ENCODE measurements around the gene TSPAN16.
A peak's percentile ranks its signal among the peaks of the same experiment; 100 is the strongest.
"Not testable (repeated sequence)": the region's sequence is repeated elsewhere in the genome, so short reads cannot be mapped to it uniquely, and the experiment has no call there.

Gene TSPAN16

DNA sequence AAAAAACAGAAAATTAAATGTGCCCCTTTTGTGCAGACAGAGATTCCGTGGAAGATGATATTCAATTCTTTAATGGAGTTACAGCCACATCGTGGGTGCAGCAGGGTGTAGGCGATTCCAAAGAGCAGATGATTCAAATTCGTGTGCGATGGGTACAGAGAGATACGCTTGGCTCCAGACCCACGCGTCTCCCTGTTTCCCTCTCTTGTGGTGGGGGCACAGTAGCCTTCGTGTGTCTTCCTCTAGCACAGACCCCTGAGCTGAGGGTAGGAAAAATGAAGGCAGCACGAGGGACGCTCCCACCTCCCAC, 4.8 kb downstream of the TSPAN16 start:
- H3K4me3 ChIP-seq (ENCODE audit: low read depth, low read length): no peak overlapping the region
- DNase-seq (ENCODE audit: low read depth): no peak
- TF ChIP-seq, protein P1, sequence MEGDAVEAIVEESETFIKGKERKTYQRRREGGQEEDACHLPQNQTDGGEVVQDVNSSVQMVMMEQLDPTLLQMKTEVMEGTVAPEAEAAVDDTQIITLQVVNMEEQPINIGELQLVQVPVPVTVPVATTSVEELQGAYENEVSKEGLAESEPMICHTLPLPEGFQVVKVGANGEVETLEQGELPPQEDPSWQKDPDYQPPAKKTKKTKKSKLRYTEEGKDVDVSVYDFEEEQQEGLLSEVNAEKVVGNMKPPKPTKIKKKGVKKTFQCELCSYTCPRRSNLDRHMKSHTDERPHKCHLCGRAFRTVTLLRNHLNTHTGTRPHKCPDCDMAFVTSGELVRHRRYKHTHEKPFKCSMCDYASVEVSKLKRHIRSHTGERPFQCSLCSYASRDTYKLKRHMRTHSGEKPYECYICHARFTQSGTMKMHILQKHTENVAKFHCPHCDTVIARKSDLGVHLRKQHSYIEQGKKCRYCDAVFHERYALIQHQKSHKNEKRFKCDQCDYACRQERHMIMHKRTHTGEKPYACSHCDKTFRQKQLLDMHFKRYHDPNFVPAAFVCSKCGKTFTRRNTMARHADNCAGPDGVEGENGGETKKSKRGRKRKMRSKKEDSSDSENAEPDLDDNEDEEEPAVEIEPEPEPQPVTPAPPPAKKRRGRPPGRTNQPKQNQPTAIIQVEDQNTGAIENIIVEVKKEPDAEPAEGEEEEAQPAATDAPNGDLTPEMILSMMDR (IDR thresholded peaks at IDR 0.05; ENCODE audit: low read depth, low read length, missing control alignments): no peak

DNA sequence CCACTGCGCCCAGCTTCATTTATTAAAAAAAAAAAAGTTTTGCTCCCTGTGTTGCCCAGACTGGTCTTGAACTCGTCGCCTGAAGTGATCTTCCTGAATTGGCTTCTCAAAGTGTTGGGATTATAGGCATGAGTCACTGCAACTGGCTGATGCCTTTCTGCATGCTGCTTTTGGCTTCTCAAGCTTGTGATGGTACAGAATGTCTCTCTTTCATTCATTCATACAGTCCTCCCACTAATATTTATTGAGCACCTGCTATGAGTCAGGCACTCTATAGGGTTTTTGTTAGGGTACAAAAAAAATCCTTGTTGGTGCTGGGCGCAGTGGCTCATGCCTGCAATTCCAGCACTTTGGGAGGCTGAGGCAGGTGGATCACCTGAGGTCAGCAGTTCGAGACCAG, 9.0 kb downstream of the TSPAN16 start:
- H3K4me3 ChIP-seq (ENCODE audit: low read depth, low read length): no peak overlapping the region
- TF ChIP-seq, protein P1 (IDR thresholded peaks at IDR 0.05; ENCODE audit: low read depth, low read length, missing control alignments): no peak
- no peak for DNase-seq (ENCODE audit: low read depth)

DNA sequence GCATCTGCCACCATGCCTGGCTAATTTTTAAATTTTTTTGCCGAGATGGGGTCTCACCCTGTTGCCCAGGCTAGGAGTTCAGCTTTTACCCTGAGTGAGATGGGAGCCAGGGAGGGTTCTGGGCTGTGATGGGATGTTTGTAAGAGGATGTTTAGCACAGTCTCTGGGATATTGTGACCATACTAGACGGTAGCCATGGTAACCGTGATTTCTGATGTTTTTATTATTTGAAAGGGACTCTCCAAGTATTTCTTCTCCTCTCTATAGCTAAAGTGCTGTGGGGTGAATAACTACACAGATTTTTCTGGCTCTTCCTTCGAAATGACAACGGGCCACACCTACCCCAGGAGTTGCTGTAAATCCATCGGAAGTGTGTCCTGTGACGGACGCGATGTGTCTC, 10.4 kb downstream of the TSPAN16 start:
- no peak overlapping the region for H3K4me3 ChIP-seq (ENCODE audit: low read depth, low read length)
- no peak for DNase-seq (ENCODE audit: low read depth)
- TF ChIP-seq, protein P1 (IDR thresholded peaks at IDR 0.05; ENCODE audit: low read depth, low read length, missing control alignments): no peak

DNA sequence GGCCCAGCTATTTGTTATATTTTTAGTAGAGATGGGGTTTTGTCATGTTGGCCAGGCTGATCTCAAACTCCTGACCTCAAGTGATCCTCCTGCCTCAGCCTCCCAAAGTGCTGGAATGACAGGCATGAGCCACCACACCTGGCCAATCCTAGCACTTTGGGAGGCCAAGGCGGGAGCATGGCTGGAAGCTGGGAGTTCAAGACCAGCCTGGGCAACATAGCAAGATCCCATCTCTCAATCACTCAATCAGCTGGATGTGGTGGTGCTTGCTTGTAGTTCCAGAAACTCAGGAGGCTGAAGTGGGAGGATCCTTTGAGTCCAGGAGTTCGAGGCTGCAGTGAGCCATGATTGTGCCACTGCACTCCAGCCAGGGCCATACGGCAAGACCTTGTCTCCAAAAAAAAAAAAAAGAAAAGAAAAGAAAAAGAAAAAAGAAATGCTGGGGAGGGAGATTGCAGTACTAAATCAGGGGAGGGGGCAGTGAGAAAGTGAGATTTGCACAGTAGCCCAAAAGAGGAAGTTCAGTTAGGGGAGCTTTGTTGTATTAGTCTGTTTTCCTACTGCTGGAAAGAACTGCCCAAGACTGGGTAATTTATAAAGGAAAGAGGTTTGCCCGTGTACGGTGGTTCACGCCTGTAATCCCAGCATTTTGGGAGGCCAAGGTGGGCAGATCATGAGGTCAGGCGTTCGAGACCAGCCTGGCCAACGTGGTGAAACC, 24.5 kb downstream of the TSPAN16 start:
- not testable (repeated sequence) for DNase-seq (ENCODE audit: low read depth); H3K4me3 ChIP-seq (ENCODE audit: low read depth, low read length)

DNA sequence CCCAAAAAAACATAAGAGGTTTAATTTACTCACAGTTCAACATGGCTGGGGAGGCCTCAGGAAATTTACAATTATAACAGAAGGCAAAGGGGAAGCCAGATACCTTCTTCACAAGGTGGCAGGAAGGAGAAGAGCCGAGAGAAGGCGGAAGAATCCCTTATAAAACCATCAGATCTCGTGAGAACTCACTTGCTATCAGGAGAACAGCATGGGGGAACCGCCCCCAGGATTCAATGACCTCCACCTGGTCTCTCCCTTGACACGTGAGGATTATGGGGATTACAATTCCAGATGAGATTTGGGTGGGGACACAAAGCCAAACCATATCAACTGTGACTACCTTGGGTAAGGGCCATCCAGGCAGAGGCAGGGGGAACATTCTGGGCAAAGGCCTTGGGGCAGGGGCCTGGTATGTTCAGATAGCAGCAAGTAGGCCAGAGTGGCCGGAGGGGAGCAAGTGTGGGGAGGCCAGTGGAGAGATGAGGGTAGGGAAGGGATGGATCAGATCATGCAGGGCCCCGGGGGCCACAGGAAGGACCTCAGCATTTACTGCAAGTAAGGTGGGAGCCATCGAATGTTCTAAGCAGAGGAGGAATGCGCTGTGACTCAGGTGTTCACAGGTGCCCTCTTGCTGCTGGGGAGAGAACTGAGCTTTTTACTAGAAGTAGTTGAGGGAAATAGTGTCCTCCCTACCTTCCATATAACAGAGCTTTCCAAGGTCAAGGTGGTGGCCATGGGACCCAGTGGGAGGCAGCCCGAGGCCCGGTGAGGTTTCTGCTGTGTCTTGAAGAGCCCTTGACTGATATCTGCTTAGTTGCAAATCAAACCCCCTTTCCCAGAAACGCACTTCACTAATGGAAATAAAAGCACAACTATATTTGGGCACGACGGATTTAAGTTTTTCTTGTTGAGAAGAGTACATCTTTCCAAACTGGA, 25.5 kb downstream of the TSPAN16 start:
- no peak overlapping the region for H3K4me3 ChIP-seq (ENCODE audit: low read depth, low read length)

DNA sequence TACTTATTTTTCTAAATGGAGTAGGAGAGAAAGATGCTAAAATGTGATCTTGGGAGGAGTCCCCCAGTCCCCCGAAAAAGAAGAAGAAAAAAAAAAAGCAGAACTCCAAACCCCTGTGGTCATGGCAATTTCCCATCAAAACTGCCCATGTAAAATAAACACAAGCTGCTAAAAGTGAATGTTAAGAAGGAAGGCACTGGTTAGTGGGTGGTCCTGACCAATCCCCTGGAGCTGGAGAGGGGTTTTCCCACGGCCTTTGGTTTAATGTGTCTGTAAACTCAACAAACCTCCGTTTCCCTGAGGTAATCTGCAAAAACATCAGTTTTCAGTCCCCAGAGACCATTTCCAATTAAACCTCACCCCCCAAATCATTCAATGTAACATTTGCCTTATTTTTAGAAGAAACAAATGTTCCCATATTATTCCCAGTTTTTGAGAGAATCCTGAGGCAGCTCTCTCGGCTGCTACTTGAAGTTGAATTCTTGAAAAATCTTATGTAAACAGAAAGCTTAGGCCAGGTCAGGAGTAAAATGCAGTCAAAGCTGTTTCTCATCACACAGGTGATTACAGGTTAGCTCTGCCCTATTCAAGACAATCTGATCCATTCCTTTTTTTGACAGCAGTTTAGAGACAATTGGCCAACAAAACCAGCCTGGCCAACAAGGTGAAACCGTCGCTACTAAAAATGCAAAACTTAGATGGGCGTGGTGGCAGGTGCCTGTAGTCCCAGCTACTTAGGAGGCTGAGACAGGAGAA, 26.5 kb downstream of the TSPAN16 start:
- TF ChIP-seq, protein P1 (IDR thresholded peaks at IDR 0.05; ENCODE audit: low read depth, low read length, missing control alignments): no peak
- no peak for DNase-seq (ENCODE audit: low read depth)
- H3K4me3 ChIP-seq (ENCODE audit: low read depth, low read length): no peak overlapping the region

More for the DNA sequence above, 25.5 kb downstream of the TSPAN16 start:
- TF ChIP-seq, protein P1 (IDR thresholded peaks at IDR 0.05; ENCODE audit: low read depth, low read length, missing control alignments): peak; percentile 14
- no peak for DNase-seq (ENCODE audit: low read depth)

DNA sequence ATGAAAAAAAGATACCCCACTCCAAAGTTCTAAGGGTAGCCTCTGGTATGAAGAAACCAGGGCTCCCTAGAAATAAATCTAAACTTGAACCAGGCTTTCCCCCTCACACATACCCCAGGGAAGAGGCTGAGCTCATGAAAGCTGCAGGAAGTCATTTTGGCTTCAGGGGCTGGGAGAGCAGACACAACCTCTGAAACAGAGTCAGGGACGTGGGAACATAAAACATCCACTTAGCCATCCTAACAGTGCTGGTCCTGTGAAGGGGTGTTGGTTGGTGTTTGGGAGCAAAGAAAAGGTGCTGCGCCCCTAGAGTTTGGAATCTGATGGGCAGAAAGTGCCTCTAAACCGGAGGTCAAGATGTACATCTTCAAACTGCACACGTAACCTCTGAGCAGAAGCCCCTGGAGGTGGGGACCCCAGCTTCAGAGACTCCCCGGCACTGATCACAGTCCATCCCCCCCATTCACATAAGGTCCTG, 27.7 kb downstream of the TSPAN16 start:
- TF ChIP-seq, protein P1 (IDR thresholded peaks at IDR 0.05; ENCODE audit: low read depth, low read length, missing control alignments): no peak
- no peak overlapping the region for H3K4me3 ChIP-seq (ENCODE audit: low read depth, low read length)
- no peak for DNase-seq (ENCODE audit: low read depth)
